Suprapubic skin (tissue), 3 donors: ENCODE measurements around the gene UTP18.

ENCODE experiments used
- POLR2A ChIP-seq, 2 donors: fragments of 450-650 bp; IDR thresholded peaks; one replicate each; pipeline ENCODE4 v1.6.1; 2017; ENCODE audit warnings: antibody characterized with exemption in 2 of 2, mild to moderate bottlenecking in 2 of 2, moderate library complexity in 2 of 2
- TF ChIP-seq, protein P1 (sequence below), 2 donors: fragments of 200-600 bp in 1 of 2; fragments of 450-650 bp in 1 of 2; sonication (generic) in 1 of 2; IDR thresholded peaks; one replicate each; pipeline ENCODE4 v1.5.1; 2016 to 2019; ENCODE audit warnings: antibody characterized with exemption in 2 of 2, mild to moderate bottlenecking in 1 of 2, moderate library complexity in 1 of 2

DNA sequence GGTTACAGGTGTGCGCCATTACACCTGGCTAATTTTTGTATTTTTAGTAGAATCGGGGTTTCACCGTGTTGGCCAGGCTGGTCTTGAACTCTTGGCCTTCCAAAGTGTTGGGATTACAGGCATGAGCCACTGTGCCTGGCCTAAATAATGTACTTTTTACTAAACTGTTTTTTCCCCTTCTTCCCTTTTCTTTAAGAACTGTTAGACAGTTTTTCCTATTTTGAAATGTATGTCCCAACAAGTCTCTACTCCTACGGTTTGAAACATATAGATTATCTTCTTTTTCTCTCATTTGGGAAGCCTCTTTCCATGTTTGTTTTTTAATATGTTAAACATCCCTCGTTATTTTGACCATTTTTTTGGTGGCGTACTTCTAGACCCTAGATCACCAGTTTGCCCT, 9.6 kb downstream of the UTP18 start:
- TF ChIP-seq, protein P1, sequence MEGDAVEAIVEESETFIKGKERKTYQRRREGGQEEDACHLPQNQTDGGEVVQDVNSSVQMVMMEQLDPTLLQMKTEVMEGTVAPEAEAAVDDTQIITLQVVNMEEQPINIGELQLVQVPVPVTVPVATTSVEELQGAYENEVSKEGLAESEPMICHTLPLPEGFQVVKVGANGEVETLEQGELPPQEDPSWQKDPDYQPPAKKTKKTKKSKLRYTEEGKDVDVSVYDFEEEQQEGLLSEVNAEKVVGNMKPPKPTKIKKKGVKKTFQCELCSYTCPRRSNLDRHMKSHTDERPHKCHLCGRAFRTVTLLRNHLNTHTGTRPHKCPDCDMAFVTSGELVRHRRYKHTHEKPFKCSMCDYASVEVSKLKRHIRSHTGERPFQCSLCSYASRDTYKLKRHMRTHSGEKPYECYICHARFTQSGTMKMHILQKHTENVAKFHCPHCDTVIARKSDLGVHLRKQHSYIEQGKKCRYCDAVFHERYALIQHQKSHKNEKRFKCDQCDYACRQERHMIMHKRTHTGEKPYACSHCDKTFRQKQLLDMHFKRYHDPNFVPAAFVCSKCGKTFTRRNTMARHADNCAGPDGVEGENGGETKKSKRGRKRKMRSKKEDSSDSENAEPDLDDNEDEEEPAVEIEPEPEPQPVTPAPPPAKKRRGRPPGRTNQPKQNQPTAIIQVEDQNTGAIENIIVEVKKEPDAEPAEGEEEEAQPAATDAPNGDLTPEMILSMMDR (IDR thresholded peaks at IDR 0.05), result no peak
- TF ChIP-seq POLR2A (IDR thresholded peaks at IDR 0.05), result no peak
